Panc1 (cell line): ENCODE results near the gene GATB. TPM values are rescaled to one million over a fixed set of nuclear protein-coding genes. Genes with fewer than 3 reads are reported as not detected.

ENCODE experiments used
- ATAC-seq: fragments of 200-7000 bp; cut with Tn5 transposase; 2 replicates; pipeline ENCODE4 v1.9.1; 2020; ENCODE audit warnings: mild to moderate bottlenecking, moderate library complexity
- BruUV-seq: library from RNA; stranded (reverse); fragments of 400-500 nt; replicated peaks from 2 replicates; lab custom pipeline; 2021; lab: Mats Ljungman, UMichigan
- CTCF ChIA-PET: fragments of 300-600 bp; sonication (Branson Sonifier 250); formaldehyde crosslinking; loops from one replicate; lab custom pipeline; 2022; ENCODE audit warnings: antibody characterized with exemption; lab: Charles Lee
- POLR2A ChIA-PET: fragments of 300-600 bp; sonication (Branson Sonifier 250); formaldehyde crosslinking; loops from one replicate; lab custom pipeline; 2022; ENCODE audit warnings: antibody characterized with exemption; lab: Charles Lee
- DNase-seq: peaks from one replicate; pipeline ENCODE4 v3.0.0-alpha.2; 2010; ENCODE audit warnings: low read depth, low spot score
- H3K27ac ChIP-seq: 2 replicates; pipeline ENCODE4 v1.5.1; 2011; ENCODE audit warnings: mild to moderate bottlenecking, low read length, inconsistent platforms
- H3K27me3 ChIP-seq: fragments of 200-500 bp; sonication (Bioruptor generic); 2 replicates; pipeline ENCODE4 v1.6.0; 2014; ENCODE audit warnings: low read length, inconsistent platforms; ENCODE audit not compliant: control insufficient read depth, insufficient read depth
- H3K36me3 ChIP-seq: fragments of 200-500 bp; sonication (Bioruptor generic); 2 replicates; pipeline ENCODE4 v1.5.1; 2014; ENCODE audit warnings: inconsistent platforms, mild to moderate bottlenecking, low read length, moderate library complexity; ENCODE audit not compliant: control insufficient read depth, insufficient read depth
- H3K4me1 ChIP-seq: 2 replicates; pipeline ENCODE4 v1.5.1; 2011; ENCODE audit warnings: inconsistent platforms, mild to moderate bottlenecking, low read length, moderate library complexity; ENCODE audit not compliant: control insufficient read depth, insufficient read depth
- H3K4me3 ChIP-seq, 2 experiments: 2 replicates each; pipeline ENCODE4 v1.5.1; 2011 to 2012; ENCODE audit warnings: low read depth in 2 of 2, low read length in 2 of 2, mild to moderate bottlenecking in 2 of 2, inconsistent platforms in 1 of 2, moderate library complexity in 1 of 2
- H3K9me3 ChIP-seq: fragments of 200-500 bp; sonication (Bioruptor generic); 2 replicates; pipeline ENCODE4 v1.5.1; 2014; ENCODE audit warnings: low read depth, mild to moderate bottlenecking, inconsistent platforms, low read length, moderate library complexity; ENCODE audit not compliant: control insufficient read depth, insufficient read depth
- CTCF ChIP-seq: fragments of 450-650 bp; IDR thresholded peaks from 2 replicates; pipeline ENCODE4 v1.5.1; 2017; ENCODE audit warnings: mild to moderate bottlenecking
- POLR2AphosphoS5 ChIP-seq: IDR thresholded peaks from 2 replicates; pipeline ENCODE4 v1.6.1; 2012; ENCODE audit warnings: mild to moderate bottlenecking, low read depth, low read length, moderate library complexity
- REST ChIP-seq, 2 experiments: IDR thresholded peaks; 2 replicates each; pipeline ENCODE4 v1.6.1; 2011 to 2012; ENCODE audit warnings: low read depth in 2 of 2, control low read depth in 1 of 2, low read length in 1 of 2, mild to moderate bottlenecking in 1 of 2, moderate library complexity in 1 of 2; ENCODE audit not compliant: insufficient read depth in 1 of 2
- SIN3A ChIP-seq: IDR thresholded peaks from 2 replicates; pipeline ENCODE4 v1.6.1; 2012; ENCODE audit warnings: low read depth, mild to moderate bottlenecking, low read length, moderate library complexity, borderline replicate concordance; ENCODE audit not compliant: insufficient read depth
- TCF7L2 ChIP-seq: IDR thresholded peaks from 2 replicates; pipeline ENCODE4 v1.6.1; 2011; ENCODE audit warnings: mild to moderate bottlenecking, low read depth, low read length, inconsistent platforms
- in situ Hi-C: cut with HindIII; loops from 2 replicates; pipeline ENCODE4 v1.10.0; 2016; ENCODE audit warnings: low sequenced_read_pairs, low pct_unique_long_range_greater_than_20kb
- intact Hi-C: fragments of 100-400 bp; cut with micrococcal nuclease; formaldehyde crosslinking; loops from one replicate; pipeline ENCODE4 v1.10.0; 2022; ENCODE audit not compliant: unreplicated experiment
- total RNA-seq: library from RNA; stranded (reverse); gene quantifications from one replicate; pipeline ENCODE4 v1.2.1, GENCODE V29; 2021; ENCODE audit not compliant: unreplicated experiment

The GATB gene
- total RNA-seq, 1 experiment from 2014 or later, result 9.7 TPM

GRCh38 chr4:151766691-151767090, 5.9 kb upstream of the GATB start:
- ChIA-PET CTCF (no interaction called here), POLR2A (no interaction called here)
- intact Hi-C loops, result no loop called here
- no TSS peak for BruUV-seq
- no peak overlapping the region for H3K4me3 ChIP-seq
- TF ChIP-seq SIN3A (no peak), CTCF (peak; percentile 18; the same call in 1 of the 2 replicates)
- H3K36me3 ChIP-seq, result no peaks in the 10 kb centered on the region
- peaks cover 4% of the 10 kb centered on the region; the same call in 1 of the 2 replicates for H3K27me3 ChIP-seq
- in situ Hi-C loops, result no loop called here
- no peaks in the 10 kb centered on the region for H3K9me3 ChIP-seq
- no peak overlapping the region for H3K27ac ChIP-seq
- ATAC-seq, result no peak
- H3K4me1 ChIP-seq, result no peaks in the 10 kb centered on the region
- no peak for DNase-seq

- CTCF ChIA-PET, result no interaction called here
- H3K36me3 ChIP-seq, result peaks cover 3% of the 10 kb centered on the region; the same call in 1 of the 2 replicates
- peak overlapping the region; percentile 73 for H3K27ac ChIP-seq
- TF ChIP-seq POLR2AphosphoS5, result no peak
- peaks cover 6% of the 10 kb centered on the region for H3K4me1 ChIP-seq
- H3K27me3 ChIP-seq, result no peaks in the 10 kb centered on the region
- ATAC-seq, result no peak
- no TSS peak for BruUV-seq
- intact Hi-C loops, result no loop called here
- DNase-seq, result no peak
- H3K4me3 ChIP-seq, result peak overlapping the region; percentile 75 to 94
- in situ Hi-C loops, result no loop called here
- H3K9me3 ChIP-seq, result no peaks in the 10 kb centered on the region
- POLR2A ChIA-PET, result no interaction called here
Measured at GRCh38 chr4:151760002-151760401, 805 bp downstream of the GATB start.

GRCh38 chr4:151753056-151753455, 7.8 kb downstream of the GATB start:
- H3K9me3 ChIP-seq, result no peaks in the 10 kb centered on the region
- H3K4me3 ChIP-seq, result no peak overlapping the region
- ATAC-seq (no peak), DNase-seq (no peak)
- no peaks in the 10 kb centered on the region for H3K36me3 ChIP-seq
- in situ Hi-C loops (no loop called here), intact Hi-C loops (no loop called here)
- ChIA-PET CTCF (no interaction called here), POLR2A (no interaction called here)
- H3K4me1 ChIP-seq, result no peaks in the 10 kb centered on the region
- no peak overlapping the region for H3K27ac ChIP-seq
- TF ChIP-seq REST (IDR thresholded peaks at IDR 0.05; ENCODE audit: insufficient read depth in 1 of 2, low read depth in 2 of 2, low read length in 1 of 2) (no peak), POLR2AphosphoS5 (no peak), CTCF (no peak), TCF7L2 (no peak)
- BruUV-seq, result no TSS peak
- no peaks in the 10 kb centered on the region for H3K27me3 ChIP-seq
